Glomerular endothelial cell (primary cell): ENCODE measurements around the gene PTPRG. TPM values are rescaled to one million over a fixed set of nuclear protein-coding genes. Genes with fewer than 3 reads are reported as not detected.

Experiments
- DNase-seq: peaks from one replicate; pipeline ENCODE4 v3.0.0-alpha.2; 2011; ENCODE audit warnings: low read depth, low spot score; ENCODE audit errors: extremely low read depth
- total RNA-seq: library from RNA; depleted of rRNA; stranded (reverse); fragments of >200 nt; gene quantifications from 2 replicates; pipeline ENCODE4 v1.2.3, GENCODE V29; 2015

The PTPRG gene
- total RNA-seq, 1 donor from 2014 or later = 30.5 TPM

- DNase-seq = no peak
Measured at GRCh38 chr3:61562042-61562720, 810 bp downstream of the PTPRG start.

GRCh38 chr3:61562721-61563312 is 1.4 kb downstream of the PTPRG start:
- DNase-seq = no peak

DNA sequence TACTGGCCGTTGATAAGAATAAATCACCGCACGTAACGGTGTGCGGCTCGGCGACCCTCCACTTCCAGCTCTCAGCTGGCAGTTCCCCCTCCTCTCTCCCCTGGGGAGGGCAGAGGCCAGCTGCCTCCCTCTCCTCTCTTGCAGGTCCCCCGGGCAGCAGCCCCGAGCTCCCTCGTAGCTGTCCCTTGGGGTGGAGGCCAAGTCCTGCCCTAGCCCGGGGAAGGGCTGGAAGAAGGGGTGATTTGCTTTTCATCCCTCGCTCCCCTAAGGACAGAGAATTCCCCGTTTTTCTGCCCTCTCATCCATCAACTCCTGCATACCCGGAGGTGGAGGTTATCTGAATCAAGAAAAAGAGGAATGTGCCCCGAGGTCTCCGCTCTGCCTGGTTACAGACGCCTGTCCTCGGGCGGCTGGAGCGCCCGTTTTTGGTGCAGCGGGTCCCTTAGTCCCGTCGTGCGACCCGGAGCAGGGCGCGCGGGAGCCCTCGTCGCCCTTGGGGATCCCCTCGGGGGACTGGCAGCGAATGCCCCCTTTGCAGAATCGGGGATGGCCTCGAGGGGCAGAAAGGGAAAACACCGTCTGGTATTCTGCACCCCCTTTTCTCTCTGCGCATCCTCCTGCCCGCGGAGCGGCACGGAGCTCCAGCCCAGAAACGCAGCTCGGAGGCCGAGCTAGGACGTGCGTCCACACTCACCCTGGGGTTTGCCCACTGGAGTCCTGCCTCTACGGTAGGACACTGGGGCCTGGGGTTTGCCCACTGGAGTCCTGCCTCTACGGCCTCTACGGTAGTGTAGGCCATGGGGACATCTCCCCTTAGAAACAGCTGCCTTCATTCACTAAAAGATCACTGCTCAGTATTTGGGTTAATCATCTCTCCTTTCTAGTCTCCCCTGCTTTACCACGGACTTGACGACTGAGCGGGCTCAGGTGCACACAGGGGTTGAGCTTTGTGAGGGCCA is 2.2 kb downstream of the PTPRG start:
- no peak for DNase-seq

DNA sequence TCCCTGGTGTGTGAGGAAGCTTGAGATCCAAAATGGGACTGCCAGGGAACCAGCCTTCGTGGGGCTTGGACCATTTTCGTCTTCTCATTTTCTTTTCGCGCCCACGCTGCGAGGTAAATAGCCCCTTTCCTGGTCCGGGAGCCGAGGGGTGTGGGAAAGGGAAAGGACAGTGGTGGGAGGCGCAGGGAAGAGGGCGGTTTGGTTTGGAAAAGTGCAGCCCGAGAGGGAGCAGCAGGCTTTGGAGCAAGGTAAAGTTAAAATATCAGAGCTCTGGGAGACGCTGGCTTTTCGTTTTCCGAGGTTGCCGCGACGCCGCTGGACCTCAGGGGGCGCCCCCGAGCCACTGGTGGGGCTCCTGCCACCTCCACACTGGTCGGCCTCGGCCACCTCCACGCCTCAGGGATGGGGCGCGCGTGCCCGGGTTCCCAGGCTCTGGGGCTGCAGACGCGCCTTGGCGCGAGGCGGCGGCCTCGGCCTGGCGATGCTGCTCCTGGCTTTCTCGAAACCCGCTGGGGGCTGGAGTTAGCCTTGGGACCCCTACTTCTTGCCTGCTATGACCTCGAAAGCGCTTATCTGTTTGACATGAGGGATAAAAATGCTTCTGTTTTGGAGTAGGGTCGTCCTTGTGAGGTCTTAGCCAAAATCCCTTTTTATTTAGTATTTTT is 3.2 kb downstream of the PTPRG start:
- no peak for DNase-seq

DNA sequence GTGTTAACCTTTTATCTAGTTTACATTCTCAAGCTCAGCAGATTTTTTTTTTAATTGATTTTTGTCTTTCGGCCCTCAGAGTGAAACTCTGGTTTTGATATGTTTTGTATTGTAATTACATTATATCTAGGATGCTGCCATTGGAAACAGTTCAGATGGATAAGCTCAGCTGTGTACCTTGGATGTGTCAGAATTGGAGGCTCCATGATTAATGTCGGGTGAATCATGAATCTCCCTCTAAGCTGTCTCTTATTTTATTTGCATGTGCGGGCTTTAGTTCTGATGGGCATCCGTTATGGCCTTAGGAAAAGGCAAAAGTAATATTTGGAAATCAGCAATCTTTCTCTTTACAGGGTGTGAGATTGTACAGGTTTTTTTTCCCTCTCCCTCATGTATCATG is 4.2 kb downstream of the PTPRG start:
- no peak for DNase-seq

- no peak for DNase-seq
Measured at GRCh38 chr3:61568127-61568526, 6.8 kb downstream of the PTPRG start.

GRCh38 chr3:61569856-61570580 is 8.6 kb downstream of the PTPRG start:
- DNase-seq = no peak

DNA sequence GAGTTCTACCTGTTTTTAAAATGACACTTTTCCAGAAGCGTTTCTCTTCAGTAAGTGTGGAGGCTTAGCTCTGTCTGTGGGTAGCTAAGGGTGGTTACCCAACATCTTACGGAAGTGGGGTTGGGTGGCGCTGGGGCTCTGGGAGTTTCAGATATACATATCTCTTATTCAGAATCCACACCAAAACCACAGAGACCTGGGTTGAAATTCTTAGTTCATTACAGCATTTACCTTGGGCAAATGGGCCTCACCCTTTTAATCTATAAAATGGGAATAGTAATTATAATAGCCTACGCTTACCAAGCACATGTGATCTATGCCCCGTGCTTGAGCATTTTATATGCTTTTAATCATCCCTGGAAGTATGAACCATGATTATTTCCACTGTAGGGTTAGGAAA is 9.4 kb downstream of the PTPRG start:
- DNase-seq = no peak

- DNase-seq = no peak
Measured at GRCh38 chr3:61571516-61572336, 10.4 kb downstream of the PTPRG start.

GRCh38 chr3:61572879-61573278 is 11.5 kb downstream of the PTPRG start:
- no peak for DNase-seq

GRCh38 chr3:61573441-61573840 is 12.1 kb downstream of the PTPRG start:
- no peak for DNase-seq

- DNase-seq = no peak
Measured at GRCh38 chr3:61574854-61575253, 13.5 kb downstream of the PTPRG start.

DNA sequence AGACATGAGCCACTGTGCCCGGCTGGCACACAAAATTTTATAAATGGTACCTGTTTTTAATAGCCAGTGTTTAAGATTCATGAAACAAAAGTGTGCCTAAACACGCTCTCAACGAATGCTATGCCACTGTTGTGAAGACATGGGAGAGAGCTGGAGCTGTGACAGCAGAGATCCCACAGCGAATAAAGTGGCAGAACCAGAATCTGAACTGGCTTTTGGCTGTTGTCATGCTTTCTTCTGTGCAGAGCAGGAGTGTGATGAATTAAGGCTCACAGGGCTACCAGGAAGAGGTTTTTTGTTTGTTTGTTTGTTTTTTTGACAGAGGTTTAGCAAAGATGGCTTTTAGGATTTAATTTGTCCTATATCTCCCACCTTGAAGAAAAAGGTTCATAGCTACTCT is 14.5 kb downstream of the PTPRG start:
- DNase-seq = no peak

DNA sequence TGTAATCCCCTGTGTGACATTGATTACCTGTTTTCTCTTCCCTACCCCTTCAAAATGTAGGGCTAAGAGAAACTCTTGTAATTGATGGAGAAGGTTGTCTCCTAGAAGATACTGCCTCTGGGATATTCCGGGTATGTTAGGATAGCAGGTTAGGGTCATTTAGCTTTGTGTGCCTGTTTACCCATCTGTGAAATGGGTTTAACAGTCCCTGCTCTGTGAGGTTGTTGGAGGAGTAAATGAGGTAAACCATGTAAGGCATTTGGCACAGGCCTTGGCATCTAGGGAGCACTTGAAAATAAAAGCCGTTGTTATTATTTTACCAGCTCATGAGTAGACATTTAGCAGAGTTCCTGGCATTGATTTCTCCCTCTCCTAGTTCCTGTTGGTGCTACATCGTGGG is 16.4 kb downstream of the PTPRG start:
- DNase-seq = no peak

- no peak for DNase-seq
Measured at GRCh38 chr3:61578667-61579367, 17.4 kb downstream of the PTPRG start.

GRCh38 chr3:61579685-61580084 is 18.3 kb downstream of the PTPRG start:
- no peak for DNase-seq

DNA sequence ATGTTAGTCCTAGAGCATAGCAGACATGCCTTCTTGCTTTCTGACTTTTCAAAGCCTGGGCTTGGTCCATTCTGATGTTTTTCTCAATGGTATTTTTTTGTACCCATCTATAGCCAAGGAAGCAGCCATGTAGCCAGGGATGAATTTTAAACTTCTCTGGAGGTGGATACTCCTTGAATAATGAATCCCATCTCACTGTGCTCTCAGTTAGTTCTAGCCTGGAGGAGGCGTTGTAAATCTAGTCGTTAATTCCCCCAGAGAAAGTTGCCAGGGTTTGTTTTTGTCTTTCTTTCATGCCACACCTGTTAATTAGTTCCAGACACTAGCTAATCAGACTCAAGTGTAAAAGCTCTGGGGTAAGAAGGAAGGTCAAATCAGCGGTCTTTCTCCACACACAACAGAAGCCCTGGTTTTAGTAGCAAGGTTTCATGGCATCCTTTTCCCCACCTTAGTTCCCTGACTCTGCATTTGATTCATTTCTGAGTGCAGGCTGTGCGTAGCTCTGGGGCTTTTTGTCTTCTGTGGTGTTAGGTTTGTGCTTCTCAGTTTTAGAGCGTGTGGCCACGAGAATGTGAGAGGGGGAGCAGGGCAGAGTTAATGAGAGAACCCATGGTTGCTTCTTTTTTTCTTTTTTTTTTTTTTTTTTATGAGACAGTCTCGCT is 19.7 kb downstream of the PTPRG start:
- no peak for DNase-seq

- DNase-seq = no peak
Measured at GRCh38 chr3:61582287-61582686, 20.9 kb downstream of the PTPRG start.
